Activated T-cell treated with anti-CD3 and anti-CD28 coated beads, Interleukin-2, amount 50 U/mL, for 48 hours (primary cell): Measurements from ENCODE around the gene LYRM1.
A peak's percentile ranks its signal among the peaks of the same experiment; 100 is the strongest.
"Not testable (repeated sequence)": the region's sequence is repeated elsewhere in the genome, so short reads cannot be mapped to it uniquely, and the experiment has no call there.

Source experiments
- DNase-seq, 2 experiments: peaks; one replicate each; pipeline ENCODE4 v3.0.0-alpha.2; 2020

Gene LYRM1, protein sequence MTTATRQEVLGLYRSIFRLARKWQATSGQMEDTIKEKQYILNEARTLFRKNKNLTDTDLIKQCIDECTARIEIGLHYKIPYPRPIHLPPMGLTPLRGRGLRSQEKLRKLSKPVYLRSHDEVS

DNA sequence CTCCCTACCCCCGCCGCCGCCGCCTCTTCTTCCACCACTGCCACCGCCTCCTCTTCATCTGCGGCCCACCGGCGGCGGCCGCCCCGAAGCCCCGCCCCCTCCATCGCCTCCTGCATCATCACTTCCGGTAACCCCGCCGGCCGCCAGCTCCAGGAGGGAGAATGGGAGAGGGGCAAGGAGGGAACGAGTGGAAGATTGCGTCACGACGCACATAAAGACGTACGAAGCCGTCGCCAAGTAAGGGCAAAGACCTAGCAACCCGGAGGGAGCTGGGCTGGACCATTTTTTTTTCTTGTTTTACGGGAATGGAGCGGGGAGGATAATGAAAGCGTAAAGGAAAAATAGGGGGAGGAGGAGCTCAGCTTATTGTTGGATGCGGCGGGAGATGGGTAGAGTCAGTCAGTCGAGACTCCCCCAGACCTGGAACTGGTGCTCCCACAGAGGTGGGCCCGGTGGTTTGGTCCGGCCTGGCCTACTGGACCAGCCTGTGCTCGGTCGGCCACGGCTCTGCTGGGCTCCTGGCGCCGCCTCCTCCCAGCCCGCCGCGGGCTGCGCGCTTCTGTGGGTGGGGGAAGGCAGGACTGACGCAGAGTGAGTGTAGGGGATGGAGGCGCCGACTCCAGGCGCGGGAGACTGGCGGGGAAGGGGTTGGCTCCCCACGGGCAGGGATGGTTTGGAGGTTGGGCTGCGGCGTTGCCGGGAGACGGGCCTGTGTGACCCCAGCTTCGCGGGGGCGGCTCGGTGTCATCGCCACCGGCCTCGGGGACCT is at the start of gene LYRM1, which contains the start of gene DCUN1D3:
TSS of gene LYRM1 (plus strand) at position 473 of the 769 bp plus-strand sequence. CDS start 14,785 bp downstream, outside the sequence.
TSS of gene DCUN1D3 (minus strand) at position 60 of the 769 bp plus-strand sequence. CDS start 37,820 bp downstream, outside the sequence.
- peak; percentile 93 to 94 for DNase-seq

DNA sequence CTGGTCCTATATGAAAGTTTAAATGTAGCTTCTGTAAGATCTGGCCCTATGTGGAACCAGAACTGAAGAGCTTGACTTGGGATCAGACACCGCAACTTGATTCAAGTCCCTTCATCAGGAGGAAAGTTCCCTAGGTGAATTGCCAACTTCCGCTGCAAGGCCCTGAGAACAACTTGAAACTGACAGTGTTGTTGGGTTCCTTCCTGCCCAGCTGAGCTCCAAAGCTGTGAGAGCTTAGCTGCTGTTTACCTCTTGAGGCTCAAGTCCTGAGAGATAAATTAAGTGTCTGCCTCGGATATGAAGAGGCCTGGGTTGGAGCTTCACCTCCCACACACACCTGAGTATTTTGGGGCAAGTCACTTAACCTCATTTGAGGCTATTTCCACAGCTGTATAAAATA is 49.6 kb upstream of the LYRM1 start:
- no peak for DNase-seq

DNA sequence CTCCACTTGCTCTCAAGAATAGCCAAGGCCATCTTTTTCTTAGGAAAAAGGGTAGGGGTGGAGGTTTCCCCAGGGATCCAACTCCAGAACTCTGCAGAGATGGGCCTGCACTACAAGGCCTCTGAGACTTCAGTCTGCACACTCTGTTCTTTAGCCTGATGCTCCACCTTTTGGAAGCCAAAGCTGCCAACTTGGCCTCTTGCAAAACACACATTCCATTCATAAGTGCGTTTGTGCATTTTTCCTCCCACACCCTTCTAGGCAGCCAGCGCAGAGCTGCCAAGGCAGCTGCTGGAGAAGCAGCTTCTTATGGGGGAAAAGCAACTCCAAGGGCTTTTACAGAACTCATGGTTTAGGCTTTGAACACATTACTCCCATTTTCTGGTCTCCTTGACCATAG is 49.0 kb upstream of the LYRM1 start:
- DNase-seq = no peak

DNA sequence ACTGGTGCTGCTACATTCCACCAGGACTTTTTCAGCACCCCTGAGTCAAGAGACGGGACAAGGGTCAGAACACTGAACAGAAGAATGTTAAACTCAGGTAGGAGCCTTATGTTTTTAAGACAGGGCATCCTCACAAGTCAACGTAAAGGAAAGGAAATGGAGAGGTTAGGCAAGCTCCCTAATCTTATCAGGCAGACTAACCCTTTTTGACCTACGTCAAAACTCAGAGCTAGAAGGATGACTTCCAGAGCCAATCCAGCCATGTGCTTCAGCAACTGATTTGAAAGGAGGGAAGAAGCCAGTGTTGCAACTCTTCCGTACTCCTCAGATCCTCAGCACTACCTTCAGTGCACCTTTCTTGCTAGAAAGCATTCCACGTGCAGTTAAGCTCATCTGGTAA is 47.4 kb upstream of the LYRM1 start:
- DNase-seq = no peak

DNA sequence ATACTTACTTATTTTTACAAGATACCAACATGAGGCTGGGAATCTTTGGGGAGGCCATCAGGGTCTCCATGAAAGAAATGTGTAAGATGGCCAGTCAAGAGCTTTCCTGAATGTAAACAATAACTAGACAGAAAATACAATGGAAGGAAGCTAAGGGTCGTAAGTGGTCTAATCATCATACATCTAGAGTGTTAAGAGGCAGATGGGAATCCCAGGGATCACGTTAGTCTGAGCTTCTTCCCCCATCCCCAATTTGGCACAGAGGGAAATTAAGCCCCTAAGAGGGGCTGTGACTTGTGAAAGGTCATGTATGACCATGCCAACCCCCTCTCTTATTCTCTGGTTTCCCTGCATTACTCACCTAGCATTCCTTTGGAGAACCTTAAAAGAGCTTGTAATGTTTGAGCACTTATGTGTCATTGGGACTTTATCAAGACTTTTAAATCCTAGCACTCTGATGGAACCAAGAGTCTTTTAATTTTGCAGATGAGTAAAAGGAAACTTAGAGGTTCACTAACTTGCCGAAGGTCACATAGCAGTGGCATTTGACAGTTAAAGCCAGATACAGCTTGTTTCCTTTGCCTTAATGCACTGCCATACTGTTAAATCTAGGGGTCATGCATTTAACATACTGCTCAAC is 46.5 kb upstream of the LYRM1 start:
- no peak for DNase-seq

DNA sequence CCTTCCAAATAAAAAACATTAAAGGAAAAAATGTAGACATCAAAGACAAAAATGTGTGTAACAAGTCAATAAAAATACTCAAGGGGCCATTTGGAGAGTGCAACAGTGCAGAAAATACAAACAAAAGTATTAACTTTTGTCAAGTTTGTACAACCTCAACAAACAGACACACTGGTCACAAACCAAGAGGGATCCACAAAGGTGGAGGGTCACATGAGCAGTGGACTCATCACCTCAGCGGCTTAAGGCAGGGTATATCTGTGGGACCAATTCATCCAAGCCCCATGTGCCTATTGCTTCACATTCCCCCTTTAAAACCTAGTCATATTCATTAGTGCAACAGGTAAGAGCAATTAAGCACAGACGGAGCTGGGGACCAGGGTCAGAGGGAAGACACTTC is 45.6 kb upstream of the LYRM1 start:
- DNase-seq = no peak

DNA sequence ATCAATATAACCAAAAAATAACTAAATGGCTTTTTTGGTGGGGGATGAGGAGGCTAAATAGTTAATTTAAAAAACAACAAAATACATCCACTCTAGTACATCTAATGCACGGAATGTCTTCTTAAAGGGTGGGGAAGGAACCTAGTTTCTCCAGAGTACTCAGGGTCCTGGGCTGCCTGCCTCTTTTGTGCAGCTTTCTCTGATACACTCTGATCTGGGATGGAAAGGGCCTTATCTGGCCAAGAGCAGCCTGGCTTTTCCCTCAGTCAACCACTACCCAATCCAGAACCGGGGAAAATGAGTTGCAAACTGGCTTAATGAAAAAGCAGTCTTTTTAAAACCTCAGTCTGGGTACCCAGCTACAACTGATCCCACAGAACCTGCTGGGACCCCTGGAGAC is 43.3 kb upstream of the LYRM1 start:
- no peak for DNase-seq

DNA sequence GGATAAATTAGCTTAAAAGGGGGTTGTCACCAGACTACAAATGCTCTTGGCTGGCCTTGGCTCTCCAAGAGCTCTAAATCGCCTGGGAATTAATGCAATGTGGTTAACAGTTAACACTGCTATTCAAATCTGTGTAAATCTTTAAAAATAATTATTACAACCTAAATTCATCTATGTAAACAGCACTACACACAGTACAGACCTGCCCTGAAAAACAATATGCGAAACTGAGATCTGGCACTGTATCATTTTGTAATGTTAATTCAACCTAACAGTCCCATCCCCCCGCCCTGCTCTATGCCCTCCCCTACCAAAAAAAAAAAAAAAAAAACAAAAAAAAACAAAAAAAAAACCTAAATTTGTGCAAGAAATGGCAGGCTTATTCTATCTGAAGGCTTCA is 41.3 kb upstream of the LYRM1 start:
- no peak for DNase-seq

DNA sequence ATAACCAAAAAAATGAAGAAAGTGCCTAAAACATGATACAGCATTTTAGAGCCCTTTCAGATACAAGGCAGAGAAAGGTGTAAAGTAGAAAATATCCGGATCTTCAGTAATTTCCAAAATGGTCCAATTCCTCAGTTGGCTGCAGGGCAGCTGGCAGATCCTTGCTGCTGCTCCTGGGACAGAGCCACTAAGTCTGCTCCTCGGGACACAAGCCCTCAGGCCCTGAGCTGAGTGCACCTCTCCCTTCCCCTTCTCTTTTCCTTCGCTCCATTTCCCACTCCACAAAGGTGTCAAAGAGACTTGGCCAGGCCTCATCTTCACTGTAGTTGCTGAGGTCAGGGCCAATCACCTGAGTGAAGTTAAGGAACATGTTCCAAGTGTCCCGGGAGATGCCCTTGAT is 40.9 kb upstream of the LYRM1 start:
- no peak for DNase-seq

DNA sequence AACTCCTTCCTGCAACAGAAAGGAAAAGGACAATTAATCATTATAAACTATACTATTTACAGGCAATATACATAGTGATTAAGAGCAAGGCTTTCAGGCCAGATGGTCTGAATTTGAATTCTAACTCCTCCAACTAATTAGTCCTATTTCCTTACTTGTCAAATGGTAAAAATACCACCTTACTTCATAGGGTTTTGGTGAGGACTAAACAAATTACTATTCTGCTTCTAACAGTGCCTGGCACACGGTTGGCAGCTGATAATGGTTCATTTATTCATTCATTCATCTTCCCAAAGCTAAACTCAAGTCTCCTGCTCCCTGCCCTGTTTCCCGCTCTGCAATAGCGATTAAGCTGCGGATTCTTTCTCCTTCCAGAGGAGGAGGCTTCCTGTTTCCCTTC is 40.2 kb upstream of the LYRM1 start:
- no peak for DNase-seq

DNA sequence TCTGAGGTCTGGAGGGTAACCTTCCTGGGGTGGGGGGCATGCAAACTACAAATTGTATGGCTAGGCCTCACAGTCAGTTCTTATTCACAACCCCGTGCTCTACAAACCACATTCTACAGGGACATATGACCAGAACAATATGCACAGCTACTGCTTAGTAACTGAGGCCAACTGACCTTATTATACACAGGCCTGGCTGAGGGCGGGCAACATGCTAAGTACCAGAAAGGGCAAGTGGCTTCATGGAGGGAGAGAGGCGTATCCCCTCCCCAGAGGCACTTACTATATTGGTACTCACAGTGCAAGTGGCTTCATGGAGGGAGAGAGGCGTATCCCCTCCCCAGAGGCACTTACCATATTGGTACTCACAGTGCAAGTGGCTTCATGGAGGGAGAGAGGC is 39.6 kb upstream of the LYRM1 start:
- not testable (repeated sequence) for DNase-seq

DNA sequence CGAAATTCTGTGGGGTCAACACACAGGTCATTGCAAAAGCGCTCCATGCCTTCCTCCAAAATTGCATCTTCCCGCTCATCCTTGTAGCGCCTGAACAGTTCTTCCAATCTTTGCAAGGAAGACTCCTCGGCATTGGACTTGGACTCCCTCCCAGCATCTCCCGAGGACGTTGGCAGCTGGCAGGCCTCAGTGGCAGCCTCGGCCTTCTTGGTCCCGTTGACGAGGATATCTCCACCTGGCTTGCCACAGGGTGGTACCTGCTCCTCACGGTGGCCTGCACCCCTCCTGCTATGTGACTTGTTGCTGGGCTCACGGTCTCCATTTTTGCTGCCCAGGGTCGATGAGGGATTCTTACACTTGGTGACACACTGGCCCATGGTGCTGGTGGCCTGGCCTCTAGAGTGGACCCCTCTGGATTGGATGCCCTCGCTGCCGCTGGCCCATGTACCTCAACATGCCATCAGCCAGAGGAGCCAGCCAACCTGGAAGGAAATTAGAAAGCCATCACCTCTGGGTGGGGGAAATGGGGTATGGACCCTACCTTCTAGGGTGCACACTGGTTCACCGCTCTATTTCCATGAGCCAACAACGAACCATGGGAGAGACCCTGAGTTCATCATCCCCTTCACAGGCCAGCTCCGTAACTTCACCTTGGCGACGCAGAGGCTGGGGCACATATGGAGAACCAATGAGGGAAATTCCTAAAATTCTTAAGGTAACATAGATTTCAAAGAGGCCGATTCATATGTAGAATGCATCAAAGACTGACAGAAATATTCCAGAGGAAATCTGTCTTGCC is 38.2 kb upstream of the LYRM1 start:
- no peak for DNase-seq

DNA sequence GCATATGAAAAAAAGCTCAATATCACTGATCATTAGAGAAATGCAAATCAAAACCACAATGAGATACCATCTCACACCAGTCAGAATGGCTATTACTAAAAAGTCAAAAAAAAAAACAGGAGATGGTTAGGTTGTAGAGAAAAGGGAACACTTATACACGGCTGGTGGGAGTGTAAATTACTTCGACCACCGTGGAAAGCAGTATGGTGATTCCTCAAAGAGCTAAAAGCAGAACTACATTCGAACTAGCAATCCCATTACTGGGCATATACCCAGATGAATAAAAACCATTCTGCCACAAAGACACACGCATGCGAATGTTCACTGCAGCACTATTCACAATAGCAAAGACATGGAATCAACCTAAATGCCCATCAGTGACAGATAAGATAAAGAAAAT is 36.2 kb upstream of the LYRM1 start:
- not testable (repeated sequence) for DNase-seq

DNA sequence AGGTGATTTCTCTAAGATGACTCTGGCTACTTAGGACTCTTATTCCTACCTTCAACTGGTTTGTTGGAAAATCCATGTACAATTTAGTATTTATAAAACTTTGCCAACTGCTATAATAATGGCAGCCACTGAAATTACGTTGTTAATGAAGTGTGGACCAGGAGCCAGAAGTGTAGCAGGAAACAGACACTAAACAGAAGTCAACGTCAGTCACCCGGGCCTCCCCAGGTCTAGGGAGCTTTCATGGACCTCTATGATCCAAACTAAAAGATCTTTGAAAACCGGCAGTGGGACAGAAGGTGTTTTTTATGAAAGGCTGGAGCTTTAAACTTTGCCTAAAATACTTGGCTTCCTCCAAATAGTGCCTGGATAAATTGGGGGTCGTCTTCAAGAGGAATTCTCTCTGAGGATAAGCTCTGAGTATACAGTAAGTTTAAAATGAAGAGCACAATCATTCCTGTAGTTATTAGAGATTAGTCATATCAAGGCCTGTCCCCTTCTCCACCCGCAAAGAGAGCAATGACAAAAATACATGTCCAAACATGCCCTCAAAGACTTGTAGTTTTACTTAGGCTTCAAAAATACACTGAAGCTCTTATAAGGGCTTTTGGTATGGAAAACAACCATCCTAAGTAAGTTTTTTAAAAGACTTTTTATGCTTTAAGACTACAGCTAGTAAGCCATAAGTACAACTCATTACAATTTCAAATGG is 35.0 kb upstream of the LYRM1 start:
- DNase-seq = no peak

DNA sequence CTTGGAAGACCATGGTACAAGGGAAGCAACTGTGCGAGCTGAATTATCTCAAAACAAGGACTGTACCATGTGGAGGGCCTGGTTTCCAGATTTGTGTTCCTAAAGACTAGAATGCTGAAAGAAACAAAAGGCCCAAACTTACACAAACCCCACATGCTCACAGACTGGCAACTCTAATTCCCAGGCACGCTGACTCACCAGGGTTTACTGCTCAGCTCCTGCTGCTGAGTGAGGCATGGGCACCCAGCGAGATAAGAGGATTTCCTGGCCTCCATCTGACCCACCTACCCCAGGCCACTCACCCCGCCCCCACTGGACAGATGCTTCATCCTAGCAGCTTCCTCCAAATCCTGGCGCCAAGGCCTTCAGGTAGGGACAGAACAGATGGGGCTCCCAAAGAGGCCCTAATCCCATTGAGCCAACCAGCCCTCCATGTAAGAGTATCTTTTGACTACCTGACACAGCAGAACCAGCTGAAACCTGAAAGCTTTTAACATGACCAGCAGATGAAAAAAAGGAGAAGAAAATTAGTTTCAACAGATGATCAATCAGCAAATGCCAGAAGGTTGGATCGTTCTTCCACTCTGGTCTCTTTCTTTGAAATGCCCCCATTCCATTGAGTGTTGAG is 34.3 kb upstream of the LYRM1 start:
- DNase-seq = peak in 1 of 2 experiments; percentile 22

DNA sequence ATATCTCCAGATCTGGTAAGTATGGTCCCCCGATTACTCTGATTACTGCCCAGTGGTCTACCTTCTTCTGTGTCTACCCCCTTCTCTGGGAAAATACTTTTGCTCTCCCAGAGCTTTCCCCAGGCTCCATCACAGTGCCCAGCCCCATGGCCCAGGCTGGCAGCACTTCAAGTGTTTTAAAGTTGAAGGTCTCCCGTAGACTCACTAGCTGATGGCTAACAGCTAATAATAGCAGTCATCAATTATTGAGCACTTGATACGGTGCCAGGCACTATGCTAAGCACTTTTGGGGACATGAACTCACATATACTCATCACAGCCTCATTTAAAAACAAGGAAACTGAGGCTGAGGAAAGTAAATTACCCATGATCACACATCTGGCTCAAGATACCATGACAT is 33.8 kb upstream of the LYRM1 start:
- no peak for DNase-seq

DNA sequence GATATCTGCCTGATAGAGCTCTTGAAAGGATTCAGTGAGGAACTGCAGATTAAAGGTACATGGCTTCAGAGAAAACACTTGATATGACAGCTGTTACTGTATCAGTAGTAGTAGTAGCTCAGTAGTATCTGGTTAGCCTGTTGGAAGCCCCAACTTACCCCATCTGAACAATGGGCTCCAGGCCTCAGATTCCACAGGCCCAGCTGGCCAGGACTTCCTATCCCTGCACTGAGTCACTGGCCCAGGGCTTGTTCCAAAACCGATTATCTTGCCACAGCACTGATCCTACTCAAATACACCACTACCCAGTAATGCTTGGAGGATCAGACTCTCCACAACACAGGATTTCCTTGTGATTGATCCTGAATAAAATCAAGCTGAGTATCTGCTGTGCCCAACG is 33.0 kb upstream of the LYRM1 start:
- no peak for DNase-seq

DNA sequence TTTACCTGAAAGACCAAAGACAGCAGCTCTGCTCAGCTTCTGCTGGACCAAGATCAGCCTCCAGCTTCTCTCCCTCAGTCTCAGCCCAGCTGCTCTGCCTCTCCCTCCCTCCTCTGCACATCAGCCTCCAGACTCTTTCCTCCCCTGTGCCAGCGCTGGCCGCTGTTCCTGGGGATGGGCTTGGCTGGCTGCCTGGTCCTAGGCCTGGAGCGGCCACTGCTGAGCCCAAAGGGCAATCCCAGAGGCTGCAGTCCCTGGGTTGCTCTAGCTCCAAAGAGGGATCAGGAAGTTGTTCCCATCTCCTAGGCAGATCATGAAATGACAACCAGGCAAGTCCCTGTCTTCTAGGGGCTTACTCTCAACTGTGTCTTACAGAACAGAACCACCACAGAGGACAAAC is 31.7 kb upstream of the LYRM1 start:
- no peak for DNase-seq

DNA sequence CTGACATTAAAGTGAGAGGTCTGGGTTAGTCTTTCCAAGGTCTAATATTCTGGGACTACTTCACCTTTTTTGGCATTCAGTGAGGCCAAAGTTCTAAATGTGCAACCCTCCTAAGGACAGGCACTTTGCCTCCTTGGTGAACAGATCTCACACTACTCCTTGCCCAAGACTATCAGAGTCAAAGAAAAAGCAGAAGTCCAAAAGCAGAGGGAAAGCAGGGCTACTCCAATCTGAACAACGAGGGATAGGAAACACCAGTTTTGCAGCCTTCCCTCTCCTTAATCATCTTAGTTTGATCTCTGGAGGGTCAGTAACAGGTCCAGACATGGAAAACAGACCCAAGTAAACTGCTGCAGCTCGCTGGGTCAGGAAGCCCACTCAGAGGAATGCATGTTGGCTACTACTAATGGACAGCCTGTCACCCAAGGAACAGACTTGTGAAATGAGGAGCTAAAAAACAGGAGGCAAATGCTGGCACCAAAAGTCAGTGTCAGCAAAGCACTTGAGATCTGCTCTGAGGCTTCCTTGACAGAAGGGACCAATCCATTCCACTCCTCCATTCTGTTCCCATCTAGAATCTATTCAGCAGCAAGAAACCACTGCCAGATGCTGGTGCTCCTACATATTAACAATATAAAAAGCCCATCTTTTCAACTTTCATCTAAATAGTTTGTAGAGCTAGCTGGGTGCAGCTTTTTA is 30.3 kb upstream of the LYRM1 start:
- no peak for DNase-seq

DNA sequence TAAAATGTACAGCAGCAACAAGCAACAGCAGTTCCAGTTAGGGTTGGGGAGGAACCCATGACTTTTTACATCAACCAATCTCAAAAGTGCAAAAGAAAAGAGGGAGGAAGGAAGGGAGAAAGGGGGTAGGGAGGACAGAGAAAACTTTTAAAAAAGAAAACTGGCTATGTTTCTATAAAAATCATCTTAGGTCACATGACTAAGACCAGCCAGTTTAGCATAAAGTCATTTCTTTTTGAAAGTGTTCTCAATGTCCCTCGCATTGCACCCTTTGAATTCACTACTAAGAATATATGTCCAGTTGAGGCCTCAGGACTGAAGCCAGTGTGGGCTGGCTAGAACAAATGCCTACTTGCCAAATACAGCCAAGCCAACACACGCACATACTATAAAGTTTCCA is 29.3 kb upstream of the LYRM1 start:
- DNase-seq = no peak

DNA sequence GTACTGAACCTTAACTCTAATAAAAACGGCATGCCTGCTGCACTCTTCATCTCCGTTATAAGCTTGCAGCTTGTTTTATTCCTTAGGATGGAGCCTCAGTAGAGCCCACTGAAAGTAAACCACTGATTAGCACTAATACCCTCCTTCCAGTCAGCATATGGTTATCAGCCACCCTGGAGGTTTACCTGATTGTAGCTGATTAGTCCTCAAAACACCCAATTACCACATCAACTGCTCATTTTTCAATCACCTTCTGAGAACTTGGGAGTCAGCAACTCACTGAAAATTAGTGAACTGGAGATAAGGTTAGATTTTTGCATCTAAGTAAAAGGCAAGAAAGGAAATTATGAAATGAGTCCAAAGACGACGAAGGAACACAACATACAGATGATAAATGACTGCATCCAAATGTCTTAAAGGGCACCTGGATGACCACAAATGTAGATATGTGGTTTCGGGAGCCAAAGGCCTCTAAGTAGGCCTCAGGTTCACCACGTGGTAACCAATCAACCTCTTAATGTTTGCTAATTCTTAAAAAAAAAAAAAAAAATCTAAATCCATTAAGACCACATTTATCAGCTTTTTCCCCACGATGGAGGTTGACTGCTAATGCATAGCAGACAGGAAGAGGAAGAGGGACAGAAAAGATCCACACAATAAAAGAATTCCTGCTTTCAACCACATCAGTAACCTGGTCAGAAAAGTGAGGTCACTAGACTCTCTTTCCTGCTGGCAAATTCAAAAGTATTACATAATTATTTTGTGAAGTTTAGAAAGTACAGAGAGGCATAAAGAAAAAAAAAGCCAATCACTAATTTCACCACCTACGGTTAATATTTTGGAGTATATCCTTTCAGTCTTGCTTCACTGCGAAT is 28.4 kb upstream of the LYRM1 start:
- no peak for DNase-seq
